Transverse colon (tissue), 4 donors: ENCODE measurements around the gene SEPTIN2.

ENCODE experiments used
- CTCF ChIP-seq, 5 experiments: fragments of 200-600 bp in 3 of 5; fragments of 450-650 bp in 2 of 5; sonication (generic) in 3 of 5; IDR thresholded peaks; 1 replicate in 2 of 5; 2 replicates in 3 of 5; pipeline ENCODE4 v1.5.1; 2016 to 2017; ENCODE audit warnings: antibody characterized with exemption in 5 of 5, inconsistent platforms in 3 of 5, mild to moderate bottlenecking in 2 of 5, moderate library complexity in 1 of 5
- POLR2AphosphoS5 ChIP-seq, 3 donors: sonication (generic); formaldehyde crosslinking; IDR thresholded peaks; one replicate each; pipeline ENCODE4 v1.6.1; 2016; ENCODE audit warnings: antibody characterized with exemption in 3 of 3

DNA sequence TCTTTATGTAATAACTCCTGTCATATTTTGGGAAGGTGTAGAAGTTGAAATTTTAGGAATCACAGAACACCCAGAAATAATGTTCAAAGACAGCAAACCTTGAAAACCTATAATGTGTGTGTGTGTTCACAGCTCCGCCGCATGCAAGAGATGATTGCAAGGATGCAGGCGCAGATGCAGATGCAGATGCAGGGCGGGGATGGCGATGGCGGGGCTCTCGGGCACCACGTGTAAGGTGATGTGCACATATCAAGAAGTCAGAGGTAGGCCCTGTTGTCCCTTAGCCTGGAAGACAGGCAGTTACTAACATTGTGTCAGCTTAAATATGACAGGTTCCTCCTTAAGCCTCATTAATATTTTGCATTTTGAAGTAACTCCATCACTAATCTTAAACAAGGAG, 34.2 kb downstream of the SEPTIN2 start:
- no peak for TF ChIP-seq CTCF (IDR thresholded peaks at IDR 0.05)
- TF ChIP-seq POLR2AphosphoS5 (IDR thresholded peaks at IDR 0.05): no peak
